ENCODE measurements around the gene ENTREP1.

DNA sequence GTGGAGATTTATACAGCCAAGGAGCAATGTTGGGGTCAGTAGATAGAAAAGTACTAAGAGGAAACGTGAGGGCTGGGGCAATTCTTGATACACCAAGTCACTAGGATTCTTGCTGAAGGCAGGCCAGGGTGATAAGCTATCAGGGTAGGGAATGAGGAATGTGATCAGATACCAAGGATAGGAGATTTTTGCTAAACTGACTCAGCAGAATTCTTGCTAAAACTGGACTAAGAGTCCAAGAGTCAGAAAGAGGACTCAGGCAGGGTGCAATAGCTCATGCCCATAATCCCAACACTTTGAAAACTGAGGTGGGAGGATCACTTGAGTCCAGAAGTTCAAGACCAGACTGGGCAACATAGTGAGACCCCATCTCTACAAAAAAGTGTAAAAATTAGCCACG lies 71.7 kb downstream of the ENTREP1 start:
- no peak for TF ChIP-seq POLR2AphosphoS5 (IDR thresholded peaks at IDR 0.05; ENCODE audit: low read depth)
- no peak for TF ChIP-seq EZH2phosphoT487 (IDR thresholded peaks at IDR 0.05; ENCODE audit: unreplicated experiment)
- TF ChIP-seq, protein P1, sequence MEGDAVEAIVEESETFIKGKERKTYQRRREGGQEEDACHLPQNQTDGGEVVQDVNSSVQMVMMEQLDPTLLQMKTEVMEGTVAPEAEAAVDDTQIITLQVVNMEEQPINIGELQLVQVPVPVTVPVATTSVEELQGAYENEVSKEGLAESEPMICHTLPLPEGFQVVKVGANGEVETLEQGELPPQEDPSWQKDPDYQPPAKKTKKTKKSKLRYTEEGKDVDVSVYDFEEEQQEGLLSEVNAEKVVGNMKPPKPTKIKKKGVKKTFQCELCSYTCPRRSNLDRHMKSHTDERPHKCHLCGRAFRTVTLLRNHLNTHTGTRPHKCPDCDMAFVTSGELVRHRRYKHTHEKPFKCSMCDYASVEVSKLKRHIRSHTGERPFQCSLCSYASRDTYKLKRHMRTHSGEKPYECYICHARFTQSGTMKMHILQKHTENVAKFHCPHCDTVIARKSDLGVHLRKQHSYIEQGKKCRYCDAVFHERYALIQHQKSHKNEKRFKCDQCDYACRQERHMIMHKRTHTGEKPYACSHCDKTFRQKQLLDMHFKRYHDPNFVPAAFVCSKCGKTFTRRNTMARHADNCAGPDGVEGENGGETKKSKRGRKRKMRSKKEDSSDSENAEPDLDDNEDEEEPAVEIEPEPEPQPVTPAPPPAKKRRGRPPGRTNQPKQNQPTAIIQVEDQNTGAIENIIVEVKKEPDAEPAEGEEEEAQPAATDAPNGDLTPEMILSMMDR (conservative IDR thresholded peaks at IDR 0.05; ENCODE audit: low read depth in 2 of 2): no peak
- TF ChIP-seq EZH2 (IDR thresholded peaks at IDR 0.05; ENCODE audit: low read depth, unreplicated experiment): no peak
- TF ChIP-seq, protein P2, sequence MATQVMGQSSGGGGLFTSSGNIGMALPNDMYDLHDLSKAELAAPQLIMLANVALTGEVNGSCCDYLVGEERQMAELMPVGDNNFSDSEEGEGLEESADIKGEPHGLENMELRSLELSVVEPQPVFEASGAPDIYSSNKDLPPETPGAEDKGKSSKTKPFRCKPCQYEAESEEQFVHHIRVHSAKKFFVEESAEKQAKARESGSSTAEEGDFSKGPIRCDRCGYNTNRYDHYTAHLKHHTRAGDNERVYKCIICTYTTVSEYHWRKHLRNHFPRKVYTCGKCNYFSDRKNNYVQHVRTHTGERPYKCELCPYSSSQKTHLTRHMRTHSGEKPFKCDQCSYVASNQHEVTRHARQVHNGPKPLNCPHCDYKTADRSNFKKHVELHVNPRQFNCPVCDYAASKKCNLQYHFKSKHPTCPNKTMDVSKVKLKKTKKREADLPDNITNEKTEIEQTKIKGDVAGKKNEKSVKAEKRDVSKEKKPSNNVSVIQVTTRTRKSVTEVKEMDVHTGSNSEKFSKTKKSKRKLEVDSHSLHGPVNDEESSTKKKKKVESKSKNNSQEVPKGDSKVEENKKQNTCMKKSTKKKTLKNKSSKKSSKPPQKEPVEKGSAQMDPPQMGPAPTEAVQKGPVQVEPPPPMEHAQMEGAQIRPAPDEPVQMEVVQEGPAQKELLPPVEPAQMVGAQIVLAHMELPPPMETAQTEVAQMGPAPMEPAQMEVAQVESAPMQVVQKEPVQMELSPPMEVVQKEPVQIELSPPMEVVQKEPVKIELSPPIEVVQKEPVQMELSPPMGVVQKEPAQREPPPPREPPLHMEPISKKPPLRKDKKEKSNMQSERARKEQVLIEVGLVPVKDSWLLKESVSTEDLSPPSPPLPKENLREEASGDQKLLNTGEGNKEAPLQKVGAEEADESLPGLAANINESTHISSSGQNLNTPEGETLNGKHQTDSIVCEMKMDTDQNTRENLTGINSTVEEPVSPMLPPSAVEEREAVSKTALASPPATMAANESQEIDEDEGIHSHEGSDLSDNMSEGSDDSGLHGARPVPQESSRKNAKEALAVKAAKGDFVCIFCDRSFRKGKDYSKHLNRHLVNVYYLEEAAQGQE (IDR thresholded peaks at IDR 0.05; ENCODE audit: unreplicated experiment): no peak
- no peak for TF ChIP-seq CREB1 (CRISPR knock-in tag; IDR thresholded peaks at IDR 0.05; ENCODE audit: low read depth)

All from GM23338 (cell line).